OCI-LY7 (cell line): ENCODE measurements around the gene GPS2.

Source experiments
- CTCF ChIP-seq: fragments of 200-600 bp; sonication (generic); conservative IDR thresholded peaks from 2 replicates; pipeline ENCODE4 v1.5.1; 2014; ENCODE audit warnings: mild to moderate bottlenecking, antibody characterized with exemption, low read length, moderate library complexity, mixed read lengths
- EZH2phosphoT487 ChIP-seq: fragments of 200-600 bp; sonication (generic); IDR thresholded peaks from 2 replicates; pipeline ENCODE4 v1.6.1; 2018; ENCODE audit warnings: low read depth, borderline replicate concordance, mild to moderate bottlenecking, mixed run types, antibody characterized with exemption, low read length, moderate library complexity, mixed read lengths

GRCh38 chr17:7354262-7354843 is 39.2 kb upstream of the GPS2 start:
- no peak for TF ChIP-seq CTCF
- TF ChIP-seq EZH2phosphoT487, result no peak
